GM21381 (cell line): Measurements from ENCODE around the gene BABAM2.
"Not testable (repeated sequence)": the region's sequence is repeated elsewhere in the genome, so short reads cannot be mapped to it uniquely, and the experiment has no call there.

Experiments
- ATAC-seq: cut with Tn5 transposase; IDR thresholded peaks from one replicate; pipeline ENCODE4 v1.9.1; 2021; ENCODE audit warnings: mild to moderate bottlenecking, moderate library complexity; ENCODE audit not compliant: unreplicated experiment

Gene BABAM2

DNA sequence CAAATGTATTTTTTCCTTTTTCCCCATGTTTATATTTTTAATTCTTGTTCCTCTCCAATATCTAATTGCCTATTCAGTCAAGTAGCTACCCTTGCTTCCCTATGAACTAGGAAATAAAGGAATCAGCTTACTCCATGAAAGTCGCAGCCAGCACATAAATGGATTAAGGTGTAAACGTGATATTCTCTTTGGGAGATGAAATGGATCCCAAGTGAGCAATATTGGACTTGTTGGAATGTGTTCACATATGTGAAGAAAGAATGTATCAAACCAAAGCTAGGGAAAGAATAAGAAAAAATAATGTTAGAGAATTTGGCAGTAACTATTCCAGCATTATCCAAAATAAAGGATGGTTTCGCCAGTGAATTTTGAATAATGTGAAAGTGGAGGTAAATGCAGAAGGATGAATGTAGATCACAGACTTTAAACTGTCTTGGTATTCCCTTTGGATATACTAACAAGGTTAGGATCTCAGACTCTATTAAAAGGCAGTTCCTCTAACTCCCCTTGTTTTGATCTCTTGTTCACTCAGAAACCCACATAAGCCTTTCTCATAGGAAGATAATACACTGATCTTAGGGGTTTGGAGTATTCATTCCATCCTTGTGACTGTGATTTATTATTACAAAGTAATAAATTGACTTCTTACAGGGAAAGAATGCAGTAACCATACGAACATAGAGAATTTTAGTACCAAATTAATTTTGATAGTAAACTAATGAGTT is 208.1 kb downstream of the BABAM2 start:
- ATAC-seq, result no peak

DNA sequence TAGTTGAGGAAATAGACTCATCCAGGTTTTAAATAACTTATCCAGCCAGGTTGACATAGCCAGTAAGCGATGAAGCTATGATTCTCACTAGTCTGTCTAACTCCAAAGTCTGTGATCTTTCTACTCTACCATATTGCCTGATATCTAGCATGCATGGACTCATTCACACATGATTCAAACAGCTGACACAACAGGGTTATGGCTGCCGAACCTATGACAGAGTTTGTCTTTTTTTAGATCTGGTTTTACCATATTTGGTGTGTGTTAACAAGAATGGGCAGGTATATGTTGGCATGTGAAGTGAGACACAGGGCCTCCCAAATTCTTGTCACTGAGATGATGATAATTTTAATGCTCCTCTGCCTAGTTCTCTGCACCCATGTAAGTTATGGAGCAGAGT is 210.6 kb downstream of the BABAM2 start:
- no peak for ATAC-seq

DNA sequence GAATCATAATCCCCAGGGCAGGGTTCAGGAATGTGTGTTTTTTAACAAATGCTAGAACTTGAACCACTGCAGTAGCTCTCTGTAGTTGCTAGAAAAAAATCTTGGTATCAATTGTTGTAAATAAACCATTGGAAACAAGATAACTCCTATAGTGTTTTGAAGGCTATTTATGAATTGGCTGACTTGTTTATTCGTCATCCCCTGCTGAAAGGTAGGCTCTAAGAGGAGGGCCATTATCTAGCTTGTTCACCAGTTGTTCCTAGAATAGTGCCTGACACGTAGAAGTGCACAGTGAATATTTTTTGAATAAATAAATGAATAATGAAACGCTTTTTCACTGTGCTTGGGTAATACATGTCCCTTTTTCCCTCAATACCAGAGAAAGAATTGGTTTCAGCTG is 211.4 kb downstream of the BABAM2 start:
- no peak for ATAC-seq

DNA sequence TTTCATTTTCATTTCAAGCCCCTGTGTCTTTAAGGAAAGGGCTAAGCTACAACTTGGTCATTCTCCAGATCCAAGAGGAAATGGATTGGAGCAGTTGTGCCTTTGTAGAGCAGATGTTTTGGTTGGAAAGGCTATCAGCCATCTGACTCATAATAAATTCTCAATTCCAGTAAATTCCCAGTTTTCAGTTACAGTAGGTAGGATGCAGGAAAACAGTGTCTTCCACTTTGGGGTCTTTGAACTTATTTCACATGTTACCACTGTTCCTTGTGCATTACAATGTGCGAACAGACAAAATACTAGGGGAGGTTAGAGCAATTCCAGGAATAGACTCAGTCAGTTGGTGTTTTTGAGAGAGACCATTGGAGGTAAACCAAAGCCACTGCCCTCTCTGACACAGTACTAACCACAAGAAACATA is 211.9 kb downstream of the BABAM2 start:
- ATAC-seq, result no peak

DNA sequence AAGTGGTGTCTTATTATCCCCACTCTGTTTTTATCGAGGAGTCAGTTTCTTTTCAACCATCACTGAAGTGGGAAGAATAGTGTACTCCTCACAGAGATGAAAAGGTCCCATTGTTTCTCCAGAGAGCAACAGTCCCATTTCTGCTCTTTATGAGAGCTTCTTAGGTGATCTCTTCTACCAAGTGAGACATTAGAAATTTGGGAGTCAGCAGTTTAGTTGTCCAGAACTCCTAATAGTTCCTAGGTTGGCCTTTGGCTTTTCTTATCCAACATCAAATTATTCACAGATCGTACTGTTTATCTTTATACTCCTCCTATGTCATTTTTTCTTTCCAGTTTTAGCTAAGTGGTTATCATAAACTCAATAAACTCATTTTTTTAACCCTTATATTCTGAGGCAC is 213.1 kb downstream of the BABAM2 start:
- ATAC-seq, result no peak

DNA sequence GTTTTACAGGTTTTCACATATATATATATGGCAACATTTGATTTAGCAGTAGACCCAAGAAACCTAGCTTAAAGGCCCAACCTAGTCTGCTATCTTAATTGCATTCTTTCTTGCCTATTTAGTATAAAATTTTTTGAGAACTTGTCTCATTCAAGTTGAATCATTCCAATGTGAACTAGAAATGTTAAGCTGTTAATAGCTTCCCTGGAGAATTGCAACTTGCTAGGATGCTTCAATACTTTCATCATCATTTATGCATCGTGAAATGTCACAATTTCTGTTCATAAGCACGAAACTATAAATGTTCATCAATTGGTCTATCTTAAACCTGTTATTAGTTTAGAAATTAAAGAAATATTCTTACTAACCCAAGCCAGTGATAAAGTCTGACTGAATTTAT is 217.6 kb downstream of the BABAM2 start:
- no peak for ATAC-seq

DNA sequence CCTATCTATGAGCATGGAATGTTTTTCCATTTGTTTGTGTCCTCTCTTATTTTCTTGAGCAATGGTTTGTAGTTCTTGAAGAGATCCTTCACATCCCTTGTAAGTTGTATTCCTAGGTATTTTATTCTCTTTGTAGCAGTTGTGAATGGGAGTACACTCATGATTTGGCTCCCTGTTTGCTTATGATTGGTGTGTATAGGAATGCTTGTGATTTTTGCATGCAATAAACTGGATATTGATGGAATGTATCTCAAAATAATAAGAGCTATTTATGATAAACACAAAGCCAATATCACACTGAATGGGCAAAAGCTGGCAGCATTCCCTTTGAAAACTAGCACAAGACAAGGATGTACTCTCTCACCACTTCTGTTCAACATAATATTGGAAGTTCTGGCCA is 223.2 kb downstream of the BABAM2 start:
- ATAC-seq, result not testable (repeated sequence)

DNA sequence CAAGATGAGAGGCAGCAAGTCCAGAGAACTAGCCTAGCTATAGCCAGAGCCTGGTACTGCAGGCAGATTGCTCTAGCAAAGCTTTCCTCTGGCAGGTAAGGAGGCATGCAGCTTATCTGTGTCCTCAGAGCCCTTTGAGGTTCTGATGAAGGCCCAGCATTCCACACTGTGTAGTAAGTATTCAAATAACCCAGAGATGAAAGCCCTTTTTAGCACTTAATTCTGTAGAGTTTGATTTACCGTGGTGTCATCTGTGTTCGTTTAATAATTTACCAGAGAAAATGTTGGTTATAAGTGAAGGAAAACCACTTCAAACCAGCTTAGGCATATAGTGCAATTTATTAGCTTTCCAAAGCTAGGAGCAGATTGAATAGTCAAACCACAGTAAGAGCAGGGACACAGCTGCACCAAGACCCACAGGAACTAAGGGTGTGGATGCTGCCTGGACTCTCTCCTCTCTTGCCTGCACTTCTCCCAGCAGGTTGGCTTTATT is 226.6 kb downstream of the BABAM2 start:
- no peak for ATAC-seq

DNA sequence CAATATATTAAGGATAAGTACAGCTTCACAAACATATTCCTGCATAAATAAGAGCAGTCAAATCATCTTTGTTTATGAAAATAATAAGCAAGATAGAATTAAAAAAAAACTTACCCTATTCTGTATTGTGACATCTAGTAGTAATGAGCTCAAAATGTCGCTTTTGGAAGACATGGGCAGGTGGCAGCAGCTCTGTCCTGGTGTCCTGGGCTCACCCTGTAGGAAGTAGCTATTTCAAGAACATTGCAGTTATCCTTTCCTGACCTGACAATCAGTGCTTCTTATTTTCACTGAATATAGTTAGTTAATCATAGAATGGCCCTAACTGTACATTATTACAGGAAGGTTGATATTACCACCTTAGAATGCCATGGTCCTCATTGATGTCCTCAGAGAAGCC is 229.1 kb downstream of the BABAM2 start:
- ATAC-seq, result no peak

DNA sequence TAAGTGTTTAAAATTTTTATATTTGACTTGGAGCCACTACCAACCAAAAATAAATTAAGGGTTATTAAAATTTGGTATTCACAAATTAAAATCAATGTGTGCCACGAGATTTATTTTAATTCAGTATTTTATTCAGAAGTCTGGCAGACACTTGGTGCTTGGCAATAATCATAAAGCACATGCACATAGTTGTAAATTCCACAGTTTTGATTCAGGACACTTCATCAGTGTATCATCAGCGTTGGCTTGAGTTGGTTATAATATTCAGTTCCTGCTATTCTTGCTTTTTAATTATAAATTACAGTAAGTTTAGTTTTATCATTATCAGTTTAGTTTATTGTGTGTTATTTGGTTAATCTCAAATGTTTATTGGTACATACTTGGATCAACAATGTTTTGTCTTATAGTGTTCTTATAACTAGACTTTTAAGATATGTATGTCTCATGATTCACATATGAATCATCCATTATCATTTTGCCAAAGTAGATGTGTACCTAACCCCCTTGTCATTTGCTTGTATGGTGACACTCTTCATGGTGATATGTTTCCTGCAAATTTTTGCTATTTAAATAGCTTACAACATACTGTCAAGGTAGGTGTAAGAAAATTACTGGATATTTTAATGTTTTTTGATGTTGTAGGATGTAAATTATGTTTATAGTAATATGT is 237.9 kb downstream of the BABAM2 start:
- no peak for ATAC-seq

DNA sequence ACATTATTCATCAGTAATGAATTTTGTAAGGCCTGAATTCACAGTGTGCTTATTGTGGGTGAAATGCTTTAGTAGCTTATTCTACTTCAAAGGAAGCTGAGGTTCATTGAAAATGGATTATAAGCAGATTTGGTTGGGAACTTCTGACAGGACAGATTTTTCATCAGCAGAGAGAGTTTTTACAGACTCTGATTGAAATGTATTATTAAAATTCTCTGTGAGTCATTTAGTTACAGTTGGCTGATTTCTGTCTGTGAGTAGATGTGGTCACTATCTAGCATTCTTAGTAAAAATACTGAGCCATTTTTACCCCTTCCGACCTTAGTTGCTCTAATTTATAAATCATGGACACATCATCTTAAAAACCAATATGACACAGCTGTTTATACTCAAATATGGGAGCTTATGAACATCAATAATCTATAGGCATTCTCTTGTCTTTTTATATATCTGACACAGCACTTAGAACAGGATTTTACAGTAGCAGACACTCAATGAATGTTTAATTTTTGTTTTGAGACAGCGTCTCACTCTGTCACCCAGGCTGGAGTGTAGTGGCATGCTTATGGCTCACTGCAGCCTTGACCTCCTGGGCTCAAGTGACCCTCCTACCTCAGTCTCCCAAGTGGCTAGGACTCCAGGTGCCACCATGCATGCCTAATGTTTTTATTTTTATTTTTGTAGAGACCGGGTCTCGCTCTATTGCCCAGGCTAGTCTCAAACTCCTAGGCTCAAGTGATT is 239.6 kb downstream of the BABAM2 start:
- no peak for ATAC-seq

DNA sequence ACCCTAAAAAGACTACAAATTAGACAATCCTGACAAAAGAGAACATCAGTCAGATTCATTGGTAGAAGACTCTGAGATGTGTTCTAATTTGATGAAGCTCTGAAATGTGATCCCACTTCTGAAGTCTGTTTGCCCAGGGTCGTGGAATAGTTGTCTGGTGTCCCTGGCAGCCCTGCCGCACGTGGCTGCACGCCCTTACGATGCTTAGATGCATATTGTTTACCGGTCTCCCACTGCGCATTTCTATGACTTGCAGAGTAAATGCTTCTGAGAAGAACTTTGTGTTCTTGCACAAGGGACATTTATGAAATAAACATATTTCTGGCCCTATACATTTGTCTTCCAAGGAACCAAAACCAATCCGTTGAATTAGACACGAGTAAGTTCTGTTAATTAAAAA is 243.2 kb downstream of the BABAM2 start:
- ATAC-seq, result no peak

DNA sequence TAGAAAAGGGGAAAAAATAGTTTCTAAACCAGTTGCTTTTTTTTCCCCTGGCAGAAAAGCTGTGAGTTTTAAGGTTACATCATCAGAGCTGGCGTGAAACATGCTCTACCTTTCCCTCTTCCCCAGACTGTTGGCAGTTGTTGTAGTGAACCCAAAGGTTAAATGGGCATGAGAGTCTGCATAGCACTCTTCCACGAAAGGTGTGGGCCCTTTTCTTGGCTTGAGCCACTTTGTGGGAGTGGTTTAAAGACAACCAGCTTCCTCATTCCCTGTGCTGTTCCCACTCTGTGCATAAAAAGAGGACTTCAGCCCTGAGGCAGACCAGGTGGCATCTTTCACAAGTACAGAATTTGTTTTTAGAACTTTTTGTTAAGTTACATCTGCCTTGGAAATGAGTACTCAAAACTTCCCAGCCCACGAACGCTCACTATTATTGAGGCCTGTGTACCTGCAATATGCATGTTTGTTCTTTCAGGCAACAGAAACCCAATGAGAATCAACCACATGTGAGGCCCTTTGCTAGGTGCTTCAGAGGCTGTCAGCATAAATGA is 243.8 kb downstream of the BABAM2 start:
- ATAC-seq, result no peak

DNA sequence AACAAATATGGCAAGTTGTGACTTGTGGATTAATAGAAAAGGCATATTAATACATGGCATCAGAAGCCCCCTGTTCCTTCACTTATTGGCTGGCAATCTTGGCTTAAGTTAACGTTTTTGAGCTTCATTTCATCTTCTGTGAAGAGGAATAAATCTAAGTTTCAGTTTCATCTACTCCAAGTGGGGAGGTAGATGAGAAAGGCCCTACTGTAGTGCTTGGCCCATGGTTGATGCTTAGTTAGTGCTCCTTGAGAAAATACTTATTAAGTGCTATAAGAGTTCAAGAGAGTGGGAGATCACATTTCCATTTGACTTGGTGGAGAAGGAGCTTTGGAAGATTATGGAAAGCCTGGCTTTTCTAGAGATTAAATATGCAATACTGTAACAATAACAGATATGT is 244.3 kb downstream of the BABAM2 start:
- no peak for ATAC-seq

DNA sequence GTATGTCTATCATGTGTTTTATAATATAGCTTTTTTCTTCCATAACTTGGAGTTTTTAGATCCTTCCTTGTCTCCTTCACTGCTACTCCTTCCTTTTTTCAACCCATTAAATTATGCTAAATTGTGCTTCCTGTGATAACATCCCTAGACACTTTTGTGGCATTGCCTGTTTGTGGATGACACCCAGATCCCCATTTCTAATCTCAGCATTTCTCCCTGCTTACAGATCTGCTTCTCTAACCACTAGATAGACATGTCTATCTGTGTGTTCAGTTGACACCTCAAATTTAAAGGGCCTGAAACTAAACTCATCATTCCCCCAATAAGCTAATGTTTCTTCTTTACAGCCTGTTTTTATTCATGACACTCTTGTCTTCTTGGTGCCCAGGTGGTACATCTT is 244.8 kb downstream of the BABAM2 start:
- no peak for ATAC-seq

DNA sequence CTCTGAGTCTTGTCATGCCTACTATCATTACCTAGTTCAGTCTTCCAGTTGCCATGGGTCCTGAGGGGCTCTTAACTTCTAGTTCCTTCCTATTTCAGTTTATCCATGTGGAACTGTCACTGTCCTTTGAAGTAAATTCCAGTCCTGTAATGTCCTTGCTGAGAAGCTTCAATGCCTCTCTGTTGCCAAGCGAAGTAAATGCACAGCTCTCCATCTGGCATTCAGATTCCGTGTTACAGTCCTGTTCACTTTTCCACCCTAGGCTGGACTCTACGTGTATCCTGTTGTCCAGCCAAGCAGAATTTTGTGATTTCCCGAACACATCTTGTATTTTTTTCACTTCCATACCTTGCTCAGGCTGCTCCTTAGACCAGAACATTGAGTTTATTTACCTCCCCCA is 245.3 kb downstream of the BABAM2 start:
- ATAC-seq, result no peak

DNA sequence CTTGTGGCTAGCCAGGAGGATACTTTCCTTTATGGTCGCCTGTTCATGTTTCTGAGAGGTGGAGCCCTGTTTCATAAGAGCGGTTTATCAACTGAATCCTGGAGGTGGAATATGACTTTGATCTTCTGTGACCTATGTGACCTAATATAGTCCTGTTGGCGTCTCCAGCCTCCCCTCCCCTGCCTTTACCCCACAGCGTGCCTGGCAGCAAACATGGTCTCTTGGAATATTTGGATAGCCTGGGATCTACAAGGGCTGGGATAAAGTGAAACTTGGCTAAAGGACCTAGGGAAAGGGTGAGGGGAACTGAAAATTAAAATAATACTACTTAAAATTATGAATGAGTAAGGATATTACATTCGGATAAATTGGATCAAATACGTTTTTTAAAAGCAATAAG is 246.0 kb downstream of the BABAM2 start:
- no peak for ATAC-seq

DNA sequence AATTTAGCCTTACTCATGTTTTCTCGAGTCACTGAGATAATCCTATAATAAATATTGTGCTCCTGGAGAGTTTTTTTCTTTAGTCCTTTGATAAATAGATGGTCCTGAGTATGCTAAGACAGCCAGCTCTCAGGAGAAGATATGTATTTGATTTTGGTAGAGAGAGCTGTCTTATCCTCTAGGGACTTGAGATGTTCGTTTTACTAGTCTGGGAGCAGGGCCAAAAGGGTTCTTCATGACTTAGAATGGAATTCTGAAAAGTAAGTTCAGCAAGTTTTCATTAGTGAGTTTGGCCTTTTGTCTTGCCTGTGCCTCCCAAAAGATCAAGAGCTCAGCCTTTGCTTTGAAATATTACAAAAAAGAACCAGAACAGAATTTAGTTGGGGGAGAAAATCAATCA is 246.7 kb downstream of the BABAM2 start:
- ATAC-seq, result no peak

DNA sequence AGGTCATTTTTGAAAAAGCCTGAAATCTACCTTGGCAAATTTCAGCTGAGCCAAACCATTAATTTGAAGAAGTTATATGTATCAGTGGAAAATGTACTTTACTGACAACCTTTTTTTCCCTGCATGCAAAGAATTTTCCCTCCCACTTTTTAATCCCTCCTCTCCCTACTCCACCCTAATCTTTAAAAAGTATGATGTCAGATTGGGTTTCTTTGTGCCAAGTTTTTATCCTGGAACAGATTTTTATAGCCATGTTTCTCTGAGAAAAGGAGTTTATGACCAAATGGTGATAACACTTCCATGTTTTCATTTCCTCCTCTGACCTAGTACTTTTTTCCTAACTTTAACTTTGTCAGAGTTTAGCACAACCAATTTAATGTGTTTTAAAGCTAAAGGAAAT is 251.9 kb downstream of the BABAM2 start:
- ATAC-seq, result no peak

DNA sequence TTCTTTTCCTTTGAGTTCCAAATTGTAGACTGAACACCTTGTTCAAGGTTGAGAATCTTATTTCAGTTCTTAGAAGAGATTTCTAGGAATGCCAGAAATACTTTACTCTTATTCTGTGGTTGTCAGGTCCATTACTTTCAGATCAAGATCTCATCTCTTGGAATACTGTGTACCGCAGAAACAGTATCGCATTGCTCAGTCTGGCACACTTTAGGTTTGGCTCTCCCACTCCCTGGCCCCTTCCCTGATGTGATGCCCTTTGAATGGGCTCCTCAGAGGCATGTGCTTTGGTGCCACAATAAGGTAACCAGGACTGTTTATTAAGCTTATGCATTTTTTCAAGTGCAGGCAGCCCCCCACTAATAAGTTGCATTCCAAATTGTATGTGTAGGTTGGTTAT is 257.5 kb downstream of the BABAM2 start:
- ATAC-seq, result no peak

DNA sequence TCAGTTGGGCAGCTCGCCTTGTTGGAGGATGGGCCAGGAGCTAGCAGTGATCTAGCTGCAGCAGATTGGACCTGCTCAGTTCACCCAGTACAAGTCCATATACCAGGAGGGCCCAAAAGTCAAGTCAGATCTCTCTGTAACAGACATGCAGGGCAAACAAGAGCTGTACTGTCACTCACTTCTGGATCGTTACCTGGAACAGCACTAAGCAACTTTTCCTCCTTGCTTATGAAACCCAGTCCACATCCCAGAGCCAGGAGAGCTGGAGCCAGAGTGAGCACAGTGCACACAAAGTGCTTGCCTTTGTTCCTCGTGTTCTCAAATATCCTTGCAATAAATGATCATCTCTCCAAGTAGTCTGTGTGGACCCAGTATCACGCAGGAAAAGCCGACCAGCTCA is 258.0 kb downstream of the BABAM2 start:
- ATAC-seq, result no peak
